HG03196 (cell line): Measurements from ENCODE around the gene ALS2CL.
"Not testable (repeated sequence)": the region's sequence is repeated elsewhere in the genome, so short reads cannot be mapped to it uniquely, and the experiment has no call there.

Experiments
- ATAC-seq: cut with Tn5 transposase; IDR thresholded peaks from one replicate; pipeline ENCODE4 v1.9.1; 2021; ENCODE audit not compliant: unreplicated experiment

The ALS2CL gene

GRCh38 chr3:46693038-46693891, at the start of gene ALS2CL:
Gene ALS2CL, minus strand, starts transcription at chr3:46693679. Its CDS starts 4,239 bp downstream, at chr3:46689440.
- ATAC-seq = no peak

GRCh38 chr3:46742992-46743585, 49.6 kb upstream of the ALS2CL start:
- ATAC-seq = no peak

- ATAC-seq = not testable (repeated sequence)
Measured at GRCh38 chr3:46739565-46739964, 46.1 kb upstream of the ALS2CL start.

GRCh38 chr3:46737329-46737731, 43.9 kb upstream of the ALS2CL start:
- ATAC-seq = no peak

GRCh38 chr3:46736006-46736872, 42.8 kb upstream of the ALS2CL start:
- ATAC-seq = no peak

- ATAC-seq = no peak
Measured at GRCh38 chr3:46734773-46735172, 41.3 kb upstream of the ALS2CL start.

- no peak for ATAC-seq
Measured at GRCh38 chr3:46733026-46733800, 39.7 kb upstream of the ALS2CL start.

GRCh38 chr3:46731795-46732194, 38.3 kb upstream of the ALS2CL start:
- ATAC-seq = no peak

GRCh38 chr3:46730819-46731218, 37.3 kb upstream of the ALS2CL start:
- no peak for ATAC-seq

GRCh38 chr3:46729038-46729437, 35.6 kb upstream of the ALS2CL start:
- ATAC-seq = no peak

GRCh38 chr3:46725621-46726314, 32.3 kb upstream of the ALS2CL start:
- ATAC-seq = no peak

- no peak for ATAC-seq
Measured at GRCh38 chr3:46724424-46724823, 30.9 kb upstream of the ALS2CL start.

GRCh38 chr3:46722443-46722842, 29.0 kb upstream of the ALS2CL start:
- no peak for ATAC-seq

- no peak for ATAC-seq
Measured at GRCh38 chr3:46721009-46721408, 27.5 kb upstream of the ALS2CL start.

GRCh38 chr3:46719735-46720271, 26.3 kb upstream of the ALS2CL start:
- no peak for ATAC-seq

GRCh38 chr3:46719044-46719565, 25.6 kb upstream of the ALS2CL start:
- ATAC-seq = no peak

GRCh38 chr3:46717447-46718231, 24.2 kb upstream of the ALS2CL start, which contains the start of gene PRSS50:
Gene PRSS50, minus strand, starts transcription at chr3:46717869. Its CDS starts 45 bp downstream, at chr3:46717824.
- no peak for ATAC-seq
